Ascending aorta (tissue), 2 donors: ENCODE results near the gene SPATA31C2. TPM values are rescaled to one million over a fixed set of nuclear protein-coding genes. Genes with fewer than 3 reads are reported as not detected.

Source experiments
- DNase-seq, 2 donors: peaks; one replicate each; pipeline ENCODE4 v3.0.0-alpha.2; 2019; ENCODE audit warnings: low spot score in 2 of 2
- H3K27ac ChIP-seq, 2 donors: fragments of 200-600 bp; sonication (generic); one replicate each; pipeline ENCODE4 v1.5.1; 2016 to 2017; ENCODE audit warnings: mild to moderate bottlenecking in 1 of 2
- H3K27me3 ChIP-seq: fragments of 200-600 bp; sonication (generic); one replicate; pipeline ENCODE4 v1.5.1; 2017
- H3K36me3 ChIP-seq, 2 donors: fragments of 200-600 bp; sonication (generic); one replicate each; pipeline ENCODE4 v1.5.1; 2016
- H3K4me1 ChIP-seq, 2 donors: fragments of 200-600 bp; sonication (generic); one replicate each; pipeline ENCODE4 v1.5.1; 2016 to 2017; ENCODE audit warnings: mild to moderate bottlenecking in 1 of 2
- H3K4me3 ChIP-seq, 2 donors: fragments of 200-600 bp; sonication (generic); one replicate each; pipeline ENCODE4 v1.5.1; 2016 to 2017; ENCODE audit warnings: mild to moderate bottlenecking in 1 of 2
- H3K9me3 ChIP-seq, 2 donors: fragments of 200-600 bp; sonication (generic); one replicate each; pipeline ENCODE4 v1.5.1; 2016
- intact Hi-C: fragments of 100-400 bp; cut with DNase I; formaldehyde crosslinking; loops from one replicate; pipeline ENCODE4 v1.15.1; 2023
- total RNA-seq: library from RNA; depleted of rRNA; stranded (reverse); fragments of >200 nt; gene quantifications from one replicate; pipeline ENCODE4 v1.1.0, GENCODE V29; 2016
- TF ChIP-seq, protein P1 (sequence below), 3 experiments: fragments of 200-600 bp in 2 of 3; fragments of 450-650 bp in 1 of 3; sonication (generic) in 2 of 3; IDR thresholded peaks; one replicate each; pipeline ENCODE4 v1.5.1; 2016 to 2019; ENCODE audit warnings: antibody characterized with exemption in 3 of 3, mild to moderate bottlenecking in 1 of 3, moderate library complexity in 1 of 3

The SPATA31C2 gene
- total RNA-seq, 1 donor from 2014 or later = not detected

DNA sequence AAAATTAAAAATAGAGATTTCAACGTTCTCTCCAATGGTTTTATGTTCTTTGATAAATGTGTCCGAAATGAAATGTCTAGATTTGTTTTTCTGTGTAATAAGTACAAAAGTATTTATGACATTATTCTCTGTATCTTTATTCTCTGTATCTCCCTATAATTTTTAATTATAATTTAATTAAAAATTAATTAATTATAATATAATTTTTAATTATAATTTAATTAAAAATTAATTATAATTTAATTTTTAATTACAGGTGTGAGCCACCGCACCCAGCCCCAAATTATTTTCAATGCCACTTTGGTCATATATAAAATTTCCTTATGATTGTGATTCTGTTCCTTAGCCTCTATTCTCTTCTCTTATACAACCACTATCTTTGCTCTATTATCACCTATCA lies 28.2 kb downstream of the SPATA31C2 start:
- DNase-seq = no peak
- H3K27me3 ChIP-seq = no peaks in the 10 kb centered on the region
- no peaks in the 10 kb centered on the region for H3K9me3 ChIP-seq
- no peak overlapping the region for H3K4me3 ChIP-seq
- H3K4me1 ChIP-seq = no peaks in the 10 kb centered on the region
- no peaks in the 10 kb centered on the region for H3K36me3 ChIP-seq
- TF ChIP-seq, protein P1, sequence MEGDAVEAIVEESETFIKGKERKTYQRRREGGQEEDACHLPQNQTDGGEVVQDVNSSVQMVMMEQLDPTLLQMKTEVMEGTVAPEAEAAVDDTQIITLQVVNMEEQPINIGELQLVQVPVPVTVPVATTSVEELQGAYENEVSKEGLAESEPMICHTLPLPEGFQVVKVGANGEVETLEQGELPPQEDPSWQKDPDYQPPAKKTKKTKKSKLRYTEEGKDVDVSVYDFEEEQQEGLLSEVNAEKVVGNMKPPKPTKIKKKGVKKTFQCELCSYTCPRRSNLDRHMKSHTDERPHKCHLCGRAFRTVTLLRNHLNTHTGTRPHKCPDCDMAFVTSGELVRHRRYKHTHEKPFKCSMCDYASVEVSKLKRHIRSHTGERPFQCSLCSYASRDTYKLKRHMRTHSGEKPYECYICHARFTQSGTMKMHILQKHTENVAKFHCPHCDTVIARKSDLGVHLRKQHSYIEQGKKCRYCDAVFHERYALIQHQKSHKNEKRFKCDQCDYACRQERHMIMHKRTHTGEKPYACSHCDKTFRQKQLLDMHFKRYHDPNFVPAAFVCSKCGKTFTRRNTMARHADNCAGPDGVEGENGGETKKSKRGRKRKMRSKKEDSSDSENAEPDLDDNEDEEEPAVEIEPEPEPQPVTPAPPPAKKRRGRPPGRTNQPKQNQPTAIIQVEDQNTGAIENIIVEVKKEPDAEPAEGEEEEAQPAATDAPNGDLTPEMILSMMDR (IDR thresholded peaks at IDR 0.05) = no peak
- intact Hi-C loops = no loop called here
- no peak overlapping the region for H3K27ac ChIP-seq

DNA sequence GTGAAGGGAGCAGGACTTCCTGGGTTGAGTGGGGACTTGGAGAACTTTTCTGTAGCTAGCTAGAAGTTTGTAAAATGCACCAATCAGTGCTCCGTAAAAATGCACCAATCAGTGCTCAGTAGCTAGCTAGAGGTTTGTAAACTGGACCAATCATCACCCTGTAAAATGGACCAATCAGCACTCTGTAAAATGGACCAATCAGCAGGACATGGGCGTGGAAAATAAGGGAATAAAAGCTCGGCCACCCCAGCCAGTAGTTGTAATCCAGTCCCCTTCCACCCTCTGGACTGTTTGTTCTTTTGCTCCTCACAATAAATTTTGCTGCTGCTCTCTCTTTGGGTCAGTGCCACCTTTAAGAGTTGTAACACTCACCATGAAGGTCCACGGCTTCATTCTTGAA lies 29.5 kb downstream of the SPATA31C2 start:
- H3K4me1 ChIP-seq = no peaks in the 10 kb centered on the region
- no peaks in the 10 kb centered on the region for H3K27me3 ChIP-seq
- H3K27ac ChIP-seq = no peak overlapping the region
- no peak overlapping the region for H3K4me3 ChIP-seq
- TF ChIP-seq, protein P1 (IDR thresholded peaks at IDR 0.05) = no peak
- H3K36me3 ChIP-seq = no peaks in the 10 kb centered on the region
- no peaks in the 10 kb centered on the region for H3K9me3 ChIP-seq
- no peak for DNase-seq
- intact Hi-C loops = no loop called here

DNA sequence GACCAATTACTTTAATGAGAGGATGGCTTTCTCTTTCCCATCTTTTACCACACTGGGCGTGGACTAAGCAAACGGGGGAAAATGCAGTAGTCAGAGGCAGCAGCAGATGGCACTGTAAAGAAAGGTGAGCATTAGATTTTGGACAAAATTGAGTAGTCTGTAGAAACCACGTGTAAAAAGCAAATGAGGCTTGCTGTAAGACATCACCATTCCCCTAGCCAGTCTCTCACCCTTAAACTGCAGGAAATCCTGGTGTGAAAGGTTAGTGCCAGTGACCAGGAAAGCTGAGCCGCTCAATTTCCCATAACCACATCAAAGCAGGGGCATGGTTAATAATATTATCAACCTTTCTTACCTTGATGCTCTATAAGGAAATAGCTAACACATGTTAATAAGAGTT lies 31.8 kb downstream of the SPATA31C2 start:
- intact Hi-C loops = no loop called here
- H3K27ac ChIP-seq = no peak overlapping the region
- H3K4me1 ChIP-seq = no peaks in the 10 kb centered on the region
- no peak for DNase-seq
- H3K36me3 ChIP-seq = no peaks in the 10 kb centered on the region
- no peak overlapping the region for H3K4me3 ChIP-seq
- H3K9me3 ChIP-seq = no peaks in the 10 kb centered on the region
- TF ChIP-seq, protein P1 (IDR thresholded peaks at IDR 0.05) = peak in 2 of 3 experiments; percentile 40 to 44
- H3K27me3 ChIP-seq = no peaks in the 10 kb centered on the region

DNA sequence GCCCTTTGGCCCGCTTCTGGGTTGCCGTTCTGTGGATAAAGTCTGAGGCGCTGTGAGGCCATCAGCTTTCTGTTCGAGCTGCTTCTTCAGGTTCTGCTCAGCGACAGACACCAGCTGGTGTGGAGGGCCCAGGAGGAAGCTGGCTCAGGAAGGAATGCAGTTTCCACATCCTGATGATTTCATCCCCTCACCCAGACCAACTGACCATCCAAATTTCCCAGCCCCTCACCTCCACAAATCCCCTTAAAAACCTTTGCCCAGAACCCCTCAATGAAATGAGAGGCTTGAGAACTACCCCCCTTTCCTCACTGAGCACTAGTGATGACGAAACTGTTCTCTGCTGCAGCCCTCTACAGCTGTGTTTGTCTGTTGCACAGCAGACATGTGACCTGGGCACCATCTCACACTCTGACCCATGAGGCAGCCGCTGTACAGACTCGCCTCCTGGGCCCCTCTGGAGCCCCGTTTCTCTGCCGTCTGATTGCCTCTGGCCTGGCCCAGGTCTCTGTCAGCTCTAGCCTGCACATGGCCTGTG lies 45.4 kb downstream of the SPATA31C2 start:
- H3K36me3 ChIP-seq = no peaks in the 10 kb centered on the region
- no peak overlapping the region for H3K4me3 ChIP-seq
- no peak for DNase-seq
- H3K4me1 ChIP-seq = no peaks in the 10 kb centered on the region
- intact Hi-C loops = no loop called here
- TF ChIP-seq, protein P1 (IDR thresholded peaks at IDR 0.05) = no peak
- H3K27ac ChIP-seq = no peak overlapping the region
- no peaks in the 10 kb centered on the region for H3K27me3 ChIP-seq
- no peaks in the 10 kb centered on the region for H3K9me3 ChIP-seq

DNA sequence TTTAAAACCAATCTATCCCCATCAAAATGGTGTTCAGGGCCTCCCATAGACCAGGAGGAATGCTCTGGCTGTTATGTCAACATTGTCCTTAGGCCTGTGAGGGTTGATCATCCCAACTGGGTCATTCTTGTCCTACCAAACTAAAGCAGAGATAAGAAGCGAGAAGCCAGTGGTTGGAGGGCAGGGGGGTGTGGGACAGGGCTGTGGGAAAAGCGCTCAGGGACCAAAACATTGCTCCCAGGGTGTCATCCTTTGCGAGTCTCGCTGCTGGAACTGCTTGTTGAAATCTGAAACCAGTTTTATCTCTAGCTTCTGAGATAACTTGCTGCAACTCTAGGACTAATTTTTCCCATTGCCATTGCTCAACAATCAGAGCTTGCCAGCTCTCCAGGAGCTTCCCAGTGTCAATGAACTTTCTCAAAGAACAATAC lies 48.1 kb downstream of the SPATA31C2 start:
- H3K27ac ChIP-seq = no peak overlapping the region
- no peaks in the 10 kb centered on the region for H3K27me3 ChIP-seq
- TF ChIP-seq, protein P1 (IDR thresholded peaks at IDR 0.05) = no peak
- H3K9me3 ChIP-seq = no peaks in the 10 kb centered on the region
- DNase-seq = no peak
- no peaks in the 10 kb centered on the region for H3K4me1 ChIP-seq
- H3K4me3 ChIP-seq = no peak overlapping the region
- intact Hi-C loops = no loop called here
- H3K36me3 ChIP-seq = no peaks in the 10 kb centered on the region

DNA sequence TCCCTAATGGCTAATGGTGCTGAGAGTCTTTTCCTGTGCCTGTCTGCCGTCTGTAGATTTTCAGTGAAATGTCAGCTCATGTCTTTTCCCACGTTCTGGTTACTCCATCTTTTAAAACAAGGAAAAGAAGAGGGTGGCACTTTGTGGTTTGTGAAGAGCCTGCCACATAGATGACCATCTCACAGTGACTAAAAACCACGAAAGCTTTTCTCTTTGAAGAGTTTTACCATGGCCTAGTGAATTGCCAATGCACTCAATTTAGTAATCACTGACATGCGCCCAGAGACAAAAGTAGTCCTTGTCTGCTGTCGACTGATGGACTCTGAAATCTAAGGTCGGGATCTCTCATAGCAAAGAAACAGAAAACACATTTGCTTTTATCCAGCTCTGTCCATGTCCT lies 50.4 kb downstream of the SPATA31C2 start:
- no peak overlapping the region for H3K27ac ChIP-seq
- TF ChIP-seq, protein P1 (IDR thresholded peaks at IDR 0.05) = no peak
- H3K9me3 ChIP-seq = no peaks in the 10 kb centered on the region
- H3K27me3 ChIP-seq = no peaks in the 10 kb centered on the region
- no peak overlapping the region for H3K4me3 ChIP-seq
- DNase-seq = no peak
- intact Hi-C loops = no loop called here
- H3K4me1 ChIP-seq = no peaks in the 10 kb centered on the region
- no peaks in the 10 kb centered on the region for H3K36me3 ChIP-seq
